ENCODE results near the gene DOC2A.

Gene DOC2A

DNA sequence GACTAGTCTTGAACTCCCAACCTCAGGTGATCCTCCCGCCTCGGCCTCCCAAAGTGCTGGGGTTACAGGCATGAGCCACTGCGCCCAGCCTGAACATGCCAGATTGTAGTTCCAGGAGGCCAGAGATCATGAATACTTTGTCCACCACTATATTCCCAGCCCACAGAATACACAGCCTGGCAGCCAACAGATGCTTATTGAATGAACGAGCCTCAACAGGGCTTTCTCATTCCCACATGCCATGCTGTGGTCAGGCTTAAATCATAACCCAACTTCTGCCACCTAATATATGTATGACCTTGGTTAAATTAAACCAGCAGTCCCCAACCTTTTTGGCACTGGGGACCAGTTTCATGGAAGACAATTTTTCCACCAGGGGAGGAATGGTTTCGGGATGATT is 52.1 kb downstream of the DOC2A start:
- no peaks in the 10 kb centered on the region for H3K79me2 ChIP-seq
- H3K36me3 ChIP-seq (ENCODE audit: control insufficient read depth, insufficient read depth, low read length): no peaks in the 10 kb centered on the region
- H3K9ac ChIP-seq: no peak overlapping the region
- no peak overlapping the region for H3K27ac ChIP-seq
- no peaks in the 10 kb centered on the region for H3K27me3 ChIP-seq (ENCODE audit: control insufficient read depth, insufficient read depth, low read length)
- no peak overlapping the region for H3K4me2 ChIP-seq (ENCODE audit: low read length)
- H3K4me1 ChIP-seq: peaks cover 5% of the 10 kb centered on the region
- no peak overlapping the region for H2AFZ ChIP-seq
- no peak overlapping the region for H3K4me3 ChIP-seq (ENCODE audit: low read depth, low read length)
- no peak for TF ChIP-seq CTCF (IDR thresholded peaks at IDR 0.05)
- no peaks in the 10 kb centered on the region for H3K9me3 ChIP-seq (ENCODE audit: control insufficient read depth, low read length)
